GM18498 (cell line): ENCODE measurements around the gene CDK5RAP3.
"Not testable (repeated sequence)": the region's sequence is repeated elsewhere in the genome, so short reads cannot be mapped to it uniquely, and the experiment has no call there.

ENCODE experiments used
- ATAC-seq: cut with Tn5 transposase; IDR thresholded peaks from one replicate; pipeline ENCODE4 v1.9.1; 2021; ENCODE audit warnings: mild to moderate bottlenecking, moderate library complexity; ENCODE audit not compliant: unreplicated experiment

The CDK5RAP3 gene

DNA sequence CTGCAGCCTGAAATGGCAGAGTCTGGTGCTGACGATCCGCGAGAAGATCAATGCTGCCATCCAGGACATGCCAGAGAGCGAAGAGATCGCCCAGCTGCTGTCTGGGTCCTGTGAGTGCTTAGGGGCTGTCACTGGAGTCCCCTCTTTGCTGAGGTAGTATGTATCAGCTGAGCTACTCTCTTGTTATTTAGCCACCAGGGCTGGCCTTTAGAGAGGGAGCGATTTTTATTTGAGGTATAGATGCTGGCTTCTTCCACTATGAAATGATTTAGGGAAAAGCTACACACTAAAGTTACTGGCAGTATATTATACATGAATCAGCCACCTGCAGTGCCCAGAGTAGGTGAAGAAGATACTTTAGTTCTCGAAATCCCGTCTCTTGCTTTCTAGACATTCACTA lies 2.6 kb downstream of the CDK5RAP3 start:
- ATAC-seq, result no peak

DNA sequence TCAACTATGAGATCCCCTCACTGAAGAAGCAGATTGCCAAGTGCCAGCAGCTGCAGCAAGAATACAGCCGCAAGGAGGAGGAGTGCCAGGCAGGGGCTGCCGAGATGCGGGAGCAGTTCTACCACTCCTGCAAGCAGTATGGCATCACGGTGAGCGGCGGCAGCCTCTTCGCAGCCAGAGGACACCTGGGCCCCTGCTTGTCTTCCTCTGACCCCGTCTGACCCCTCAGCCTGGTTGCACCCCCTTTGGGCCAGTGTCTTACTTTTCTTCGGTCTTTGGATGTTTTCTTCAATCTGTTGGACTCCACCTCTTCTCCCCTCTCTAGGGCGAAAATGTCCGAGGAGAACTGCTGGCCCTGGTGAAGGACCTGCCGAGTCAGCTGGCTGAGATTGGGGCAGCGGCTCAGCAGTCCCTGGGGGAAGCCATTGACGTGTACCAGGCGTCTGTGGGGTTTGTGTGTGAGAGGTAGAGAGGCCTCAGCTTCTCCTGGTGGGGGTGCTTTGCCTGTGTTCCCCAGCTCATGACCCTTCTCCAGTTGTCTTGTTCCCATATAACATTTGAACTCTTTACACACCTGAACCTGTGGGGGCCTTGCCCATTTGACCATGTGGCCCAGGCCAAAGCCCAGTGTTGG lies 4.4 kb downstream of the CDK5RAP3 start:
- ATAC-seq, result no peak

DNA sequence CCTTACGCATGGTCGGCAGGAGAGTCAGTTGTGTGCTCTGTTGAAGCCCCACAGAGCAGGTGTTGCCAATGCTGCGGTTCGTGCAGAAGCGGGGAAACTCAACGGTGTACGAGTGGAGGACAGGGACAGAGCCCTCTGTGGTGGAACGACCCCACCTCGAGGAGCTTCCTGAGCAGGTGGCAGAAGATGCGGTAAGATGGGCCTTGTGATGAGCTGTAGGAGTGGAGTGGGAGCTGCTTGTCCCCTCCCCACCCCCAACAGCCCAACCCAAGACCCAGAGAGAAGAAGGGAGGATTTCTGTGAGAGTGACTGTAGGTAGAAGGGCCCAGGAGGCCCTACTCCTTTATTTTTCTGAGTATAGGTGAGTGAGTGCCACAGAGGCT lies 4.9 kb downstream of the CDK5RAP3 start:
- ATAC-seq, result no peak

DNA sequence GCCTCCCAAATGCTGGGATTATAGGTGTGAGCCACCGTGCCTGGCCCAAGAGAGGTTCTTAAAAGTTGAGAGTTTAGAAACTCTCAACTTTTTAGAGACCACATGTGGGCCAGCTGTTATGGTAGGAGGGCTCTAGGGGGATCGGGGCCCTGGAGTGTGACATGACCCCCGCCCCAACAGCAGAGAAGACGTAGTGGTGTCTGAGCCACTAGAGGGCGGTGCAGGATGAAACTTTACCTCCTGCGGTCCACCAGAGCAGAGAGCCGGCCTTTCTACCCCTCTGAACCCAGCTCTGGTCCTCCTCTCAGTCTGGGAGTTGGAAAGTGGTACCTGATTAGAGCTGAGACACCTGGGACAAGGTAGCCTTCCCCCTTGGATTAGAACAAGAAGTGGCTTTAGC lies 7.4 kb downstream of the CDK5RAP3 start:
- ATAC-seq, result no peak

DNA sequence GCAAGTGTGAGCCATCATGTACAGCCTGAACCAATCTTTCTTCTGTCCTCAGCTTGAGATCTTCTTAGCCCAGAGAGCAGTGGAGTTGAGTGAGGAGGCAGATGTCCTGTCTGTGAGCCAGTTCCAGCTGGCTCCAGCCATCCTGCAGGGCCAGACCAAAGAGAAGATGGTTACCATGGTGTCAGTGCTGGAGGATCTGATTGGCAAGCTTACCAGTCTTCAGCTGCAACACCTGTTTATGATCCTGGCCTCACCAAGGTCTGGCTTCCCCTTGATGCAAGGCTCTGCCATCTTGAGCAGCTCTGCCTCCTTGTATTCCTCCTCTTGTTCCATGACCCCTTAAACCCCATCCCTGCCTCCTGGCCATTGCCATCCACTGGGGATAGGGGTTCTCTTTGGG lies 9.6 kb downstream of the CDK5RAP3 start:
- no peak for ATAC-seq

DNA sequence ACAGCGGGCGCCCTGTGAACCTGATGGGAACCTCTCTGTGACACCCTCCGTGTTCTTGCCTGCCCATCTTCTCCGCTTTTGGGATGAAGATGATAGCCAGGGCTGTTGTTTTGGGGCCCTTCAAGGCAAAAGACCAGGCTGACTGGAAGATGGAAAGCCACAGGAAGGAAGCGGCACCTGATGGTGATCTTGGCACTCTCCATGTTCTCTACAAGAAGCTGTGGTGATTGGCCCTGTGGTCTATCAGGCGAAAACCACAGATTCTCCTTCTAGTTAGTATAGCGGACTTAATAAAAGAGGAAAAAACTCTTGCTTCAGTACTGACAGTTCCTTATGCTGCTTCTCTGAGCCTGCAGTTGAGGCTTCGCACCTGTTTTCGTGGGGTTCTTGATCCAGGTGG lies 10.5 kb downstream of the CDK5RAP3 start:
- ATAC-seq, result no peak

DNA sequence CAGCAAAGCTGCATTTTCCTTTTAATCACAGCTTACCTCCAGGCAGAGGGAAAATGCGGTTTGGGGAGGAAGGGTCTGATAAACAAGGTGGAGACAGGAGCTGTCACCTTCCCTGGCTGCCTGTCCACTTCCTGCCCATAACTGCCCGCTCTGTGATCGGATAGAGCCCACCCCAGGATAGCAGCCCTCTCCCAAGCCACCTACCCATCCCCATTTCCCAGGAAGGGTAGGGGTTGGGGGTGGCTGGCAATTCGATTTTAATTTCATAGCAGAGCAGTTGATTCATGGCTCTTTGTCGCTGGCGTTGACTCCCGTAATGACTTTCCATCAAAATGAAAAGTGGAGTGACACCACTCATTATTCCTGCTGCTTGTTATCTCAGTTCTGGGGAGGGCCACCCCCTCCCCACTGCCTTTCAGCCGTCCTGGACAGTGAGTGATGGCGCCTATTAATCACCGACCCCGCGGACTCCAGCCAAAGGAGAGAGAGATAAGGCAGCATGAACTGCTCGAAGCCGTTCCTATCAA lies 11.2 kb downstream of the CDK5RAP3 start:
- ATAC-seq, result no peak

DNA sequence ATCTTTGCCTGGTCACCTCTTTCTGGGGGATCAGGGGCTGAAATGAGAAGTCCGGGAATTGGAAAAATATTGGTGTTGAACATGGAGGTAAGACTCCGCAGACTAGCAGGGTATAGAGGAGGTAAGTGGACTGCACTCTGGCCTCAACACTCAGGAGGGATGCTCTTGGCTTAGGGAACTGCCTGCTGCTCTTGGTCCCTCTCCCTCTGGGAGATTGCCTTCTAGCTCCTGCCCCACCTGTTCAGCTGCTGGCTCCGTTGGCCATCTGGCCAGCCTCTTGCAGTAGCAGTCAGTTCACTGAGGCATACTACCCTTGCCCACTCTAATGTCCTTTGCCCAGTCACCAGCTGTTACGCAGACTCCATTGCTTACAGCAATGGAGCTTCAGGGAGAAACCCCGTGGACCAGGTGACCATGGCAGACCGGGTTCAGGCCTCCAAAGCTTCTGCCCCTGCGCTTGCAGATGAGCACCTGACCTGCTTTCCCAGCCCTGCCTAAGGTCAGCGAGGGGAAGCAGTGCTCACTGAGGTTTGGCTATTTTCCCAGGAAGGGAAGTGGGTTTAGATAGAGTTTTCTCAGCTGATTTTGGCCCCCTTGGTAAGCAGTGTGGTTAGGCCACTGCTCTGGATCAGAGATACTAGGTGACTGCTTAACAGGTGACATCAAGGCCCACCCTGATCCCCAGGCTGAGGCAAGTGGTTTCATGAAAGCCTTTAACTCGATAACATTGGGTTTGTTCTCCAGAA lies 11.9 kb downstream of the CDK5RAP3 start:
- no peak for ATAC-seq

DNA sequence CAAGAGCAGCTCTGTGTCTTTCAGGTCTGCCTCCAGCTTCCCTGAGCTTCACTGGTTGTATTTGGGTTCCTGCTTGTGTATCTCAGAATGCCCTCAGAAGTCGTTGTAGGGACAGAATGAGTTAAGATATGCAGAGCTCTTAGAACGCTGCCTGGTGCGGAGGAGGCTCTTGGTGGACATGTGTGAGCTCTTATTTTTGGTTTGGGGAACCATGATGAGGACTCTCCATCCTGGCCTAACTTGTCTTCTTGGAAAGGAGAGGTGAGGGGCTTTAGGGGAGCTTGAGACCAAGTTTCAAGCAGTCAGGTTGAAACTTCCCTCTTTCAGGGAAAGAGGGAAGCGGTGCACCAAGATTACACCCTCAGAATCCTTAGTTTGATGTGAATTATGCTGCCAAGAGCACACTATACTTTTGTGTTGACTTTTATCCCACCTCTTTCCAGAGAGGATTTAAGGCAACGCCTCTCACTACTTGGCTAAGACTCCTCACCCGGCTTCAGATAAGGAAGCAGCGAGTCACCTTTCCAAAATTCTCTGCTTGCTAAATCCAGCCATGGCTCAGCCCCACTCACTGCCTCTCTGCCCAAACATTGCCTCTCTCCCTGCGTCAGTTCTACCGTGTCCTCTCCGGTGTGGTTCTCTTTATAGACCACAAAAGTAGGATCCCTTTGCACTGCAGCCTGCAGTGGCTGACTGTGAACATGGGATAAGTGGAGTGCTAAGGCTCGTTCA lies 12.7 kb downstream of the CDK5RAP3 start:
- no peak for ATAC-seq

DNA sequence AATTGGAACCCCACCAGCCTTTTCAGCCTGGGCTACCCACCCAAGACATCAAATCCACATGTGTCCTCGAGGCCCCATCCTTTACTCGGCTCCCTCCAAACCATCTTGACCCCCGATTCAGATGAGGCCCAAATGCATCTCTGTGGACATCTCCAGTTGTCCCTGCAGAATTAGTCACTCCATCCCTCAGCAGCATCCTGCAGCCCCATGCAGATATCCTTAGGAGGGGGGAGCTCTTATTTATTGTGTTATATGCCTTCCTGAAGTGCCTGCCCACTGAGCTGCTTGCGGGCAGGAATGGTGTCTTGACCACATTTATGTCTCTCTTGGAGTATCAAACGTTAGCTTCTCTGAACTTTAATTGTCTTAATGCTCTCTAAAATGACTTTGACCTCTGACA lies 15.6 kb downstream of the CDK5RAP3 start:
- no peak for ATAC-seq

DNA sequence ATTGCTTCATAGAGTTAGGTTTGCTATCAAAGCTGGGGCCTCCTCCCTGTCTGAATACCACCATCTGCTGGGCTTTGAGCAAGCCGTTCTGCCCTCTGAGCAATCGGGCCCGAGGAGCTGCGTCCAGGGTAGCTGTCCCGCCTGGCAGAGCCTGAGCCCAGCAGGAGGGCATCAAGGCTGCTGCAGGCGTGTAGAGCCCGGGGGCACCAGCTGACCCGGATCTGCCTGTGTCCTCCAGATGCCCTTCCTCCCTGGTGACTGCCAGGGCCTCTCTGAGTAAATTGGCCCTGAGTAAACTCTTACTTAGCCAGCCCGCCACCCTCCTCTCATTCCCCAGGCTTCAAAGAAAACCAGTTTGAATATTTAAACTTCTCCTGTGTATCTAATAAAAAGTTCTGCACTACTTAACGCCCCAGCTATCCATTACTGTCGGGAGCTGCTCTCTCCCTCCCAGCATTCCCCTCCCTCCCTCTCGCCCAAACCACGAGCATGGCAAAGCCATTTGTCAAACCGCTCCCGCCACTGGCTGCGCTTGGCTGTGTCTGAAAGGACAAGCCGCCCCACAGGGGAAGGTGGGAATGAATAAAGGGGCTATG lies 16.4 kb downstream of the CDK5RAP3 start:
- no peak for ATAC-seq

DNA sequence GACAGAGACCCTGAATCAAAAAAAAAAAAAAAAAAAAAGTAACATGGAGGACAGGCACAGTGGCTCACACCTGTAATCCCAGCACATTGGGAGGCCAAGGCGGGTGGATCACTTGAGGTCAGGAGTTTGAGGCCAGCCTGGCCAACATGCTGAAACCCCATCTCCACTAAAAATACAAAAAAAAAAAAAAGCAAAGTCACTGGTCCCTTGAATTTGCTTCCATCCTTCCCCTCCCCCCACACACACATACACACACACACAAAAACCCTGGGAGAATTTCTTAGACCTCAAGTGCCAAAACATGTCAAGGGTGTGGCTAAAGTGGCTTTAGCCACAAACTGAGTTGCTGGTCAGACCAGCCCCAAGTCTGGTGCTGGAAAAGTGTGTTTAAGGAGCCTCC lies 17.5 kb downstream of the CDK5RAP3 start:
- not testable (repeated sequence) for ATAC-seq

DNA sequence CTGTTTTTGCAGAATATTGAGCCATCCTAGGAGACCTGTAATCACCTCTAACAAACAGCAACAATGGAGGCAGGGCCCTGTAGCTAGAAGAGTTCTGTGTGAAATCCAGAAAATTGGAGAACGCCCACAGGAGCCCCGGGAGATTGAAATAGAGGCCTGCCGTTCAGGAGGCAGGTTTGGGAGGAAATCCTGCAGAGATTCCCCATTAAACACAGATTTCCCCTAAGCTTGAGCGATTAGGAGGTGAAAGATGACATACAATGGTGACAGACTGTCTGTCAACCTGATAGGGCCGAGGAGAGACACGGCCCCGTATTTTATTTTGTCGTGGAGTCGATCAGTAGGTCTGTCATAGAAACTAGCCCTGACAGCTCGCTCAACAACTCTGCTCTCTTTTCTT lies 18.2 kb downstream of the CDK5RAP3 start:
- ATAC-seq, result no peak

DNA sequence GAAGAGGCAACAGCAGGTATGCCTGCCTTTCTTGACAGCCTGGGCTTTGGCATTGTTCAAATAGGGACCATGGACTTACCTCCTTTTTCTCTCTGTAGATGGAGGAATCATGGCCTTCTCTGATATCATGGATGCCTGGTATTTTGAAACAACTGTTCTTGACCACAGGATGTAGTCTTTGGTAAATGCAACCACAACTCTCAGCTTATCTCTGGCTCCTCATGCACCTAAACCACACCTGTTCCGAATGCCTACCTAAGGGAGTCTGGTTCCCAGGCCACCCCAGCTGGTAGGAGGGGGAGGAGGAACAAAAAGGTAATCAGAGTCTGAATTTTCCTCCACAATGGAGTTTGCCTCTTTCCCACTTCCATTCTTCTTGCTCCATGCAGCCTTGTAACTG lies 18.8 kb downstream of the CDK5RAP3 start:
- no peak for ATAC-seq

DNA sequence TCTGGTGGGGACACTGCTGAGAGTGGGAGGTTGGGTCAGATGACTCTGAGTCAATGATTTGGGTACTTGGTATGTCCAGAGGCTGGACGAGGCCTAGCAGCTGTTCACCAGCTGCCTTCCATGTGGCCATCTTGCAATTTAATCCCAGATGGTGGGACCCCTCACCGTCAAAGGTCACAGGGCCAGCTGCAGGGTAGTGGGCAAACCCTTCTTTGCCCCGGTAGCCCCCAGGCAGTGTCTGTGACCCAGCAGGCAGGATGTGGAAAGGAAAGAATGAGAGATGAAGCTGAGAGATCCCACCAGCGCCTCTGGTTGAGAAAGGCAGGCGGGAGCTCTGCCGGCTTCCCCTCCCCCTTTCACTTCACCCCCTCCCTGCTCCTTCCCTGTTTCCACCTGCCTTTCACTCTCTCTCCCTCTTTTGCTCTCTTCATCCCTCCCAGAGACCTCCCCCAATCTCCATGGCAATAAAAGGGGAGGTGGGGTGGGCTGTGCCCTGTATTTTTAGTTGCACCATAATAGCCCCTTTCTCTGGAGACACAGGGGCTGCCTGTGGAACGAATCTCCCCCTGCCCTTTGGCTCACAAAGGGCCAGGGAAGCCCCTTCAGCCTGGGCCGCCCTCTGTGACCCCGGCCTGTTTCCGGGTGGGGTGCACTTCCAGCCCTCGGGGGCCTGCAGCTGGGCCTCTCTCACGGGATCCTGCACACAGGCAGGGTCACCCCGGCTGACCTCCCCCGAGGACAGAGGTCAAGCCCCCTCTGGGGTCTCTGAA lies 20.2 kb downstream of the CDK5RAP3 start:
- no peak for ATAC-seq

DNA sequence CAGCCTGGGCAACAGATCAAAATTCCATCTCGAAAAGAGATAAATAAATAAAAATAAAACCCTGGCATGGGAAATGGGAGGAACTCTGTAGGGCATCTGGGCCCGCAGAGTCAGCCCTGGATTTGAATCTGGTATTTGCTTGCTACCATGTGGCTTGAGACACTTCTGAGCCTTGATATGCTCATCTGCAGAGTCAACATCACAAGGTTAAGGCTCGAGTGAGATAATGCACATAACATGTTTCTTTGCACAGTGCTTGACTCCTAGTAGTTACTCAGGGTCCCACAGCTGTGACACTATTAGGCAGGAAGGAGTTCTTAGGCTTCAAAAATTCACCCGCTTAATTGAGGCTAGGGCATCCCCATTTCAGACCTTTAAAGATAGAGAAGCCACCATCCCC lies 21.3 kb downstream of the CDK5RAP3 start:
- no peak for ATAC-seq

DNA sequence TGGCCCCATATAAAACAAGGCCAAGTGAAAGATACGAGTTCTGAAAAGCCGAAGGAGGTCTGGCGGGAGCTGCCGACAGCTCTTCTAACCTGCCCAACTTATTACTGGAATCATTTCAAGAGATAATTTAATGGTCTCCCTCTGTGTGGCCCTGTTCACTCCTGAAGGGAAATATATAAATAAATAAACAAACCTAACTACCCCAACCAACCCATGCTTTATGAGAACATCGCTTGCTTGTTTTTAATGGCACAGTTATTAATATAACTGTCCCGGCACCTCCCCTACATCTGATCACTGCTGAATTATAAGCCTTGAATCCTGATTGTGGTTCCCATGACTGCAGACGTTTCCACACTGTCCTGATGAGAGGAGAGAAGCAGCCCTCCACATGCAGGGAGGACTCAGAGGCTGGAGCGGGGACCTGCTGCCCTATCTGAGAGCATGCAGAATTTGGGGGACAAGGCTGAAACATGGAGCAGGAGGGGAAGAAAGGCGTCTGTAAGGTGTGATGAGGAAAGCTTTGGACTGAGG lies 22.2 kb downstream of the CDK5RAP3 start:
- no peak for ATAC-seq

DNA sequence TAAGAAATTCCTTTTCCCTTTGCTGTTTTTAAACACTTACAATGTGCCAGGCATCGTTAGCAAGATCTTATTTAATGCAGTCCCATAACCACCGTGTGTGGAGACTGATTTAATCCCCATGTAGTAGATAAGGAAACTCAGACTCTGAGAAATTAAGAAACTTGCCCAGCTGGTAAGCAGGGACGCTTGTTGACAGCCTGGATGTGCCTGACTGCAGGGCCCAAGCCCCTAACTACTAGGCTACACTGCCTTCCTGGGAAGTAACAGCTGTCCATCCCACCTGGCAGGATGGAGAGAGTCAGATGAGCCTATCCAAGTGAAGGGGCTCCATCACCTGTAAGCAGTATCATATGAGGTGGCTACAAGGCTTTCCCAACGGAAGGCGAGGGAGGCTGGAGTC lies 23.1 kb downstream of the CDK5RAP3 start:
- ATAC-seq, result no peak

DNA sequence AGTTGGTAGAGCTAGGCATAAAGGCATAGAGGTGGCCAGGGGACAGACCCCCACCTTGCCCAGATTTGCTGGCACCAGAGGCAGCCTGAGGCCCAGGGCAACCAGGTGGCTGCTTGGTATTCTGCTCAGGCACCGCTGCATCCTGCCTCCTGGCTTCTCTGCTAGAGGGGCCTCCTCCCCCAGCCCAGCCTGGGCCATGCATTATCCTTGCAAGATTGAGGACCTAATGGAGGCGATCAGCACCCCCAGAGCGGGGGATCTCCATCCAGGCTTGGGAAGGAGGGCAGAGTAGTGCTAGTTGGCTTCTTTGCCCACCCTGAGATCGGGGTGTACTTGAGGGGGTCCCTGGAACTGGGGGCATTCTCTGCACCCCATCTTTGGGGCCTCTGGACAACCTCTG lies 23.8 kb downstream of the CDK5RAP3 start:
- no peak for ATAC-seq

DNA sequence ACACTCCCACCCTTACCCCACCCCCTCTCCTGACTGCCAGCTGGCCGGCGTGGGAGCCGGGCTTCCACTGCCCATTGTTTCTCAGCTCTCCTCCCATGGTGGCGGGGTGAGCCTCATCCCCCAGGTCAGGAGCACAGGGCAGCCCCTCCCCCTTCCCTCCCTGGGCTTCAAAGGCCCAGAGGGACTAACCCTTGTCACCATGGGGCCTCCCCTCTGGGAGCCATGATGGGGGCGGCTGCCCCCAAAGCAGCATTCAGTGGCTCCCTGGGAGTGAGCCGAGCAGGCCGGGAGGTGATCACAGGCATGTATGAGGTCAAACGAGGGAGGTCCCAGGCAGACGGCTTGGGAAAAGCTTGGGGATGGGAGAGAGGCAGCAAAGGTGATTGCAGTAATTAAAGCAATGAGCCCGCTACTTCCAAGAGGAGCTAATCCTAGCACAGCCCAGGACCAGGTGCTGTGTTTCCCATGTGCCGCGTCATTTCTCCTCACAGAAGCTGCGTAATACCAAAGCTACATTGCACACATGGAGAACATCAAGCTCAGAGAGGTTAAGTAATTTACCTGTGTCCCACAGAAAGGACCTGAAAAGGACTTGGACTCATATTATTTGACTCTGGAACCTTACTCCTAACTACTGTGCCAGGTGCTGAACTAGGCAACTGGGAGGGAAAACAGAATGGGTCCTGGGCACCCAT lies 24.5 kb downstream of the CDK5RAP3 start:
- no peak for ATAC-seq
